ENCODE results near the gene NFASC. TPM values are rescaled to one million over a fixed set of nuclear protein-coding genes. Genes with fewer than 3 reads are reported as not detected.

Gene NFASC
- total RNA-seq, 1 donor from 2014 or later: 29.6 TPM

DNA sequence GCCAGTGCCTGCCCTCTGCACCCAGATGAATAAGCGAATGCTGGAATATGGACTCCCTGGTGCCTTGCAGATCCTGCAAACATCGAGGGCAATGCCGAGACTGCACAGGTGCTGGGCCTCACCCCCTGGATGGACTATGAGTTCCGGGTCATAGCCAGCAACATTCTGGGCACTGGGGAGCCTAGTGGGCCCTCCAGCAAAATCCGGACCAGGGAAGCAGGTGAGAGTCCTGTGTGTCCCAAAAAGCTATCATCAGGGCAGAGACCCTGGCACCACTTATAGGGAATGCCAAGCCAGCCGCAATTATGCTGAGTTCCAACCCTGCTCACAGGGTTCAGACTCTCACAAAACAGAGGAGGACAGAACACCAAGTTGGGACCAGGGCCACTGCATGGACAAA lies 196.4 kb downstream of the NFASC start:
- Histone ChIP-seq H3K4me2 (ENCODE audit: low read length) (no peak overlapping the region), H3K27me3 (ENCODE audit: insufficient read depth, low read length) (no peaks in the 10 kb centered on the region), H3K4me1 (ENCODE audit: insufficient read depth, low read length) (no peaks in the 10 kb centered on the region), H3K27ac (ENCODE audit: low read depth, low read length) (no peak overlapping the region), H3K4me3 (ENCODE audit: insufficient read depth, low read depth, low read length) (no peak overlapping the region), H4K20me1 (ENCODE audit: insufficient read depth, low read length) (no peaks in the 10 kb centered on the region), H3K9ac (ENCODE audit: low read length) (no peak overlapping the region), H3K36me3 (ENCODE audit: insufficient read depth, low read length) (no peaks in the 10 kb centered on the region), H2AFZ (ENCODE audit: low read depth, low read length) (no peak overlapping the region), H3K79me2 (ENCODE audit: insufficient read depth, low read length) (no peaks in the 10 kb centered on the region), H3K9me3 (ENCODE audit: insufficient read depth, low read depth, low read length) (no peaks in the 10 kb centered on the region)
- DNase-seq (ENCODE audit: low read depth) (no peak), FAIRE-seq (no peak)
- no peaks in the 10 kb centered on the region for H3K9me3 Mint-ChIP-seq (ENCODE audit: unreplicated experiment)
- H3K4me1 Mint-ChIP-seq (ENCODE audit: low read depth, unreplicated experiment): no peaks in the 10 kb centered on the region
- TF ChIP-seq EZH2 (IDR thresholded peaks at IDR 0.05; ENCODE audit: insufficient read depth, low read length): no peak
- TF ChIP-seq, protein P1, sequence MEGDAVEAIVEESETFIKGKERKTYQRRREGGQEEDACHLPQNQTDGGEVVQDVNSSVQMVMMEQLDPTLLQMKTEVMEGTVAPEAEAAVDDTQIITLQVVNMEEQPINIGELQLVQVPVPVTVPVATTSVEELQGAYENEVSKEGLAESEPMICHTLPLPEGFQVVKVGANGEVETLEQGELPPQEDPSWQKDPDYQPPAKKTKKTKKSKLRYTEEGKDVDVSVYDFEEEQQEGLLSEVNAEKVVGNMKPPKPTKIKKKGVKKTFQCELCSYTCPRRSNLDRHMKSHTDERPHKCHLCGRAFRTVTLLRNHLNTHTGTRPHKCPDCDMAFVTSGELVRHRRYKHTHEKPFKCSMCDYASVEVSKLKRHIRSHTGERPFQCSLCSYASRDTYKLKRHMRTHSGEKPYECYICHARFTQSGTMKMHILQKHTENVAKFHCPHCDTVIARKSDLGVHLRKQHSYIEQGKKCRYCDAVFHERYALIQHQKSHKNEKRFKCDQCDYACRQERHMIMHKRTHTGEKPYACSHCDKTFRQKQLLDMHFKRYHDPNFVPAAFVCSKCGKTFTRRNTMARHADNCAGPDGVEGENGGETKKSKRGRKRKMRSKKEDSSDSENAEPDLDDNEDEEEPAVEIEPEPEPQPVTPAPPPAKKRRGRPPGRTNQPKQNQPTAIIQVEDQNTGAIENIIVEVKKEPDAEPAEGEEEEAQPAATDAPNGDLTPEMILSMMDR (IDR thresholded peaks at IDR 0.05; ENCODE audit: insufficient read depth, low read depth, low read length): no peak
- no peaks in the 10 kb centered on the region for H3K36me3 Mint-ChIP-seq (ENCODE audit: low read depth, unreplicated experiment)
- H3K4me3 Mint-ChIP-seq (ENCODE audit: unreplicated experiment): no peak overlapping the region
- H3K27me3 Mint-ChIP-seq (ENCODE audit: low read depth, unreplicated experiment): peaks cover 48% of the 10 kb centered on the region
- H3K27ac Mint-ChIP-seq (ENCODE audit: unreplicated experiment): no peak overlapping the region

DNA sequence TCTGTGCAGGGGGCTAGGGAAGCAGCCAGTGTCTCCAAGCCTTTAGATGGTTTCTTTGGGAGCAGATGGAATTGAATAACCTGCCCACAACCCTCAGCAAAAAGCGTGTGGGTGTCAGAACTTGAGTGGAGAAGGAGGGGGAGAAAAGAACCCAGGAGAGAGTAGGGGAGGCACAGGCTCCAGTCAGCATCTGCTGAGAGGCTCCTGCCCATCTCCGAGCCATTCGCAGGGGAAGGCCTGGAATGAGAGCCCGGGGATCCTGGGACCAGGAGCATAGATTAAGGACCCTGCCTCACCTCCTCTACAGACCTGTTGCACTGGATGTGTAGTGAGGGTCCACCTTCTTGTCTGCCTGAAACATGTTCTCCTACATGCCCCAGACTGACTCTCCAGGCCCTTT lies 197.3 kb downstream of the NFASC start:
- peaks cover 40% of the 10 kb centered on the region for H3K27me3 Mint-ChIP-seq (ENCODE audit: low read depth, unreplicated experiment)
- Histone ChIP-seq H3K27me3 (ENCODE audit: insufficient read depth, low read length) (no peaks in the 10 kb centered on the region), H3K4me3 (ENCODE audit: insufficient read depth, low read depth, low read length) (no peak overlapping the region), H2AFZ (ENCODE audit: low read depth, low read length) (no peak overlapping the region), H3K79me2 (ENCODE audit: insufficient read depth, low read length) (no peaks in the 10 kb centered on the region), H3K4me1 (ENCODE audit: insufficient read depth, low read length) (no peaks in the 10 kb centered on the region), H3K9ac (ENCODE audit: low read length) (no peak overlapping the region), H3K36me3 (ENCODE audit: insufficient read depth, low read length) (no peaks in the 10 kb centered on the region), H3K27ac (ENCODE audit: low read depth, low read length) (no peak overlapping the region), H3K9me3 (ENCODE audit: insufficient read depth, low read depth, low read length) (no peaks in the 10 kb centered on the region), H4K20me1 (ENCODE audit: insufficient read depth, low read length) (no peaks in the 10 kb centered on the region), H3K4me2 (ENCODE audit: low read length) (no peak overlapping the region)
- TF ChIP-seq, protein P1 (IDR thresholded peaks at IDR 0.05; ENCODE audit: insufficient read depth, low read depth, low read length): no peak
- TF ChIP-seq EZH2 (IDR thresholded peaks at IDR 0.05; ENCODE audit: insufficient read depth, low read length): no peak
- H3K27ac Mint-ChIP-seq (ENCODE audit: unreplicated experiment): no peak overlapping the region
- H3K36me3 Mint-ChIP-seq (ENCODE audit: low read depth, unreplicated experiment): no peaks in the 10 kb centered on the region
- no peak for DNase-seq (ENCODE audit: low read depth)
- no peak overlapping the region for H3K4me3 Mint-ChIP-seq (ENCODE audit: unreplicated experiment)
- no peaks in the 10 kb centered on the region for H3K4me1 Mint-ChIP-seq (ENCODE audit: low read depth, unreplicated experiment)
- H3K9me3 Mint-ChIP-seq (ENCODE audit: unreplicated experiment): no peaks in the 10 kb centered on the region
- FAIRE-seq: no peak

DNA sequence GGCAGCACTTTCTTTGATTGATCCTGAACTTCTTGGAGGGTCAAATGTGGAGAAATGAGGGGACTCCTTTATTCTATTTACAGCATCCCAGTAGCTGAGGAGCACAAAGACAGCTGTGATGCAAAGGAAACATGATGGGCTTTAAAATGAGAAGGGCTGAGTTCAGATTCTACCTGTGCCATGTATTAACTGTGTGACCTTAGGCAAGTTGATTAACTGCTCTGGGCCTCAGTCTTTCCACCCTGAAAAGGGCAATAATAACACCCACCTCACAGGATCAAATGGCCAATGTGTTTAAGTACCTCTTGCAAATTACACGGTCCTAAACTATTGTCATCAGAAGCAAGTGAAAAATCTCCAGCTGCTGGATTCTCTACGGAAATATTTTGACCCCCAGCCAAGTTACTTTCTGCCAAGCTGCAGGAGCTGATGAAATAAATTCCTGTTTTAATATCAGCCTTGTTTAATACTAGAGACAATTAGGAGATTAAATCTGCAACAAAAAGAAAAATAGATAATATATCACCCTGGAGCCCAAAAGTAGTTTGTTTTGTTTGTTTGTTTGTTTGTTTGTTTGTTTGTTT lies 197.9 kb downstream of the NFASC start:
- Mint-ChIP-seq H3K9me3 (ENCODE audit: unreplicated experiment) (no peaks in the 10 kb centered on the region), H3K4me3 (ENCODE audit: unreplicated experiment) (no peak overlapping the region), H3K27me3 (ENCODE audit: low read depth, unreplicated experiment) (peaks cover 34% of the 10 kb centered on the region), H3K36me3 (ENCODE audit: low read depth, unreplicated experiment) (no peaks in the 10 kb centered on the region), H3K27ac (ENCODE audit: unreplicated experiment) (no peak overlapping the region), H3K4me1 (ENCODE audit: low read depth, unreplicated experiment) (no peaks in the 10 kb centered on the region)
- Histone ChIP-seq H3K36me3 (ENCODE audit: insufficient read depth, low read length) (no peaks in the 10 kb centered on the region), H3K4me1 (ENCODE audit: insufficient read depth, low read length) (no peaks in the 10 kb centered on the region), H3K9me3 (ENCODE audit: insufficient read depth, low read depth, low read length) (no peaks in the 10 kb centered on the region), H3K79me2 (ENCODE audit: insufficient read depth, low read length) (no peaks in the 10 kb centered on the region), H3K4me2 (ENCODE audit: low read length) (no peak overlapping the region), H3K4me3 (ENCODE audit: insufficient read depth, low read depth, low read length) (no peak overlapping the region), H3K9ac (ENCODE audit: low read length) (no peak overlapping the region), H3K27ac (ENCODE audit: low read depth, low read length) (no peak overlapping the region), H2AFZ (ENCODE audit: low read depth, low read length) (no peak overlapping the region), H3K27me3 (ENCODE audit: insufficient read depth, low read length) (no peaks in the 10 kb centered on the region), H4K20me1 (ENCODE audit: insufficient read depth, low read length) (no peaks in the 10 kb centered on the region)
- TF ChIP-seq, protein P1 (IDR thresholded peaks at IDR 0.05; ENCODE audit: insufficient read depth, low read depth, low read length): no peak
- TF ChIP-seq EZH2 (IDR thresholded peaks at IDR 0.05; ENCODE audit: insufficient read depth, low read length): no peak
- FAIRE-seq: no peak
- peak; percentile 12 for DNase-seq (ENCODE audit: low read depth)

All from astrocyte (in vitro differentiated cells and primary cell).